ENCODE data around the gene CHCHD3. TPM values are rescaled to one million over a fixed set of nuclear protein-coding genes. Genes with fewer than 3 reads are reported as not detected.

The CHCHD3 gene
- total RNA-seq, 1 donor from 2014 or later = 61.5 TPM

- Mint-ChIP-seq H3K36me3 (ENCODE audit: unreplicated experiment) (no peaks in the 10 kb centered on the region), H3K4me3 (ENCODE audit: unreplicated experiment) (no peak overlapping the region), H3K4me1 (ENCODE audit: low read depth, unreplicated experiment) (peaks cover 13% of the 10 kb centered on the region), H3K27me3 (ENCODE audit: unreplicated experiment) (no peaks in the 10 kb centered on the region), H3K9me3 (ENCODE audit: unreplicated experiment) (no peaks in the 10 kb centered on the region), H3K27ac (ENCODE audit: unreplicated experiment) (no peak overlapping the region)
- no peak for DNase-seq
- no peak for TF ChIP-seq CTCF (IDR thresholded peaks at IDR 0.05; ENCODE audit: partially characterized antibody, unreplicated experiment)
Measured at GRCh38 chr7:133119067-133119466, 37.2 kb upstream of the CHCHD3 start.

- no peaks in the 10 kb centered on the region for H3K27me3 Mint-ChIP-seq (ENCODE audit: unreplicated experiment)
- TF ChIP-seq CTCF (IDR thresholded peaks at IDR 0.05; ENCODE audit: partially characterized antibody, unreplicated experiment) = no peak
- peaks cover 1% of the 10 kb centered on the region for H3K9me3 Mint-ChIP-seq (ENCODE audit: unreplicated experiment)
- peaks cover under 1% of the 10 kb centered on the region for H3K36me3 Mint-ChIP-seq (ENCODE audit: unreplicated experiment)
- no peak overlapping the region for H3K4me3 Mint-ChIP-seq (ENCODE audit: unreplicated experiment)
- DNase-seq = no peak
- no peak overlapping the region for H3K27ac Mint-ChIP-seq (ENCODE audit: unreplicated experiment)
- H3K4me1 Mint-ChIP-seq (ENCODE audit: low read depth, unreplicated experiment) = peaks cover 15% of the 10 kb centered on the region
Measured at GRCh38 chr7:133118261-133118660, 36.4 kb upstream of the CHCHD3 start.

DNA sequence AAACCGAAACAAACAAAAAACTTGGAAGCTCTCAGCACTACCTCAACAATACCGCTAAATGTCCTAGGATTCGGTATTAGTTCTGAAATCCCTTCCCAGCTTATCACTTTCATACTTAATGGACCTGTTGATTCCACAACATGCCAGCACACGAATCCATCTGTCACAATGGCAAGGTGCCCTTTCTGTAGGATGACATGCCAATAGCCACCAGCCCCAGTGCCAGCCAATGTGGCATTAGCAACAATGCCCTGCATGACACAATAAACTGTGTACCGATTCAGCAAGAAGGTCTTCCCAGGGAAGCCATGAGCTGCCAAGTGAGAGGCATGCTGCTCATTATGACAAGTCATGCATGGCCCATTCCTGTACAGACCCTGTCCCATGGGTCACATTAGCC, 35.6 kb upstream of the CHCHD3 start:
- no peak for TF ChIP-seq CTCF (IDR thresholded peaks at IDR 0.05; ENCODE audit: partially characterized antibody, unreplicated experiment)
- no peak for DNase-seq
- Mint-ChIP-seq H3K27ac (ENCODE audit: unreplicated experiment) (no peak overlapping the region), H3K4me3 (ENCODE audit: unreplicated experiment) (no peak overlapping the region), H3K4me1 (ENCODE audit: low read depth, unreplicated experiment) (peaks cover 15% of the 10 kb centered on the region), H3K9me3 (ENCODE audit: unreplicated experiment) (peaks cover 3% of the 10 kb centered on the region), H3K36me3 (ENCODE audit: unreplicated experiment) (peaks cover 7% of the 10 kb centered on the region), H3K27me3 (ENCODE audit: unreplicated experiment) (no peaks in the 10 kb centered on the region)

DNA sequence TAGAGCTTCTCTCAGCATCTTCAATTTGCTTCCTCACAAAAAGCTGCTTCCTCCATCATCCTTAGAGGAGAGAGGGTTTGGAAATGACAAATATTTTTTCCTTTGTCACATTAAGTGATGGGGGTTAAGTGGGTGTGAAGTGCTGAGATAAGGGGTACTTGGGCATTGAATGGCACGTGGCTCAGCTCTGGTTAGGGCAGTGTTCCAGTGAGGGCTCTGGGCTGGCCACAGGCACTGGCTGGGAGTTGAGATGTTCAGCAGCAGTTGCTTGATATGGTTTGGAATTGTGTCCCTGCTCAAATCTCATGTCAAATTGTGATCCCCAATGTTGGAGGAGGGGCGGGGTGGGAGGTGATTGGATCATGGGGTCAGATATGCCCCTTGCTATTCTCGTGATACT, 33.7 kb upstream of the CHCHD3 start:
- Mint-ChIP-seq H3K27ac (ENCODE audit: unreplicated experiment) (no peak overlapping the region), H3K36me3 (ENCODE audit: unreplicated experiment) (peaks cover 7% of the 10 kb centered on the region), H3K27me3 (ENCODE audit: unreplicated experiment) (no peaks in the 10 kb centered on the region), H3K4me3 (ENCODE audit: unreplicated experiment) (no peak overlapping the region), H3K9me3 (ENCODE audit: unreplicated experiment) (peaks cover 3% of the 10 kb centered on the region), H3K4me1 (ENCODE audit: low read depth, unreplicated experiment) (peaks cover 15% of the 10 kb centered on the region)
- TF ChIP-seq CTCF (IDR thresholded peaks at IDR 0.05; ENCODE audit: partially characterized antibody, unreplicated experiment) = no peak
- no peak for DNase-seq

- no peaks in the 10 kb centered on the region for H3K27me3 Mint-ChIP-seq (ENCODE audit: unreplicated experiment)
- H3K9me3 Mint-ChIP-seq (ENCODE audit: unreplicated experiment) = peaks cover 3% of the 10 kb centered on the region
- peak; percentile 26 for DNase-seq
- no peak for TF ChIP-seq CTCF (IDR thresholded peaks at IDR 0.05; ENCODE audit: partially characterized antibody, unreplicated experiment)
- peaks cover 15% of the 10 kb centered on the region for H3K4me1 Mint-ChIP-seq (ENCODE audit: low read depth, unreplicated experiment)
- H3K27ac Mint-ChIP-seq (ENCODE audit: unreplicated experiment) = peak overlapping the region; percentile 2
- no peak overlapping the region for H3K4me3 Mint-ChIP-seq (ENCODE audit: unreplicated experiment)
- peaks cover 11% of the 10 kb centered on the region for H3K36me3 Mint-ChIP-seq (ENCODE audit: unreplicated experiment)
Measured at GRCh38 chr7:133114519-133114918, 32.6 kb upstream of the CHCHD3 start.
